Islet of Langerhans (tissue), 1 donor: ENCODE data around the gene NOM1.
"Not testable (repeated sequence)": the region's sequence is repeated elsewhere in the genome, so short reads cannot be mapped to it uniquely, and the experiment has no call there.

ENCODE experiments used
- FAIRE-seq: peaks from one replicate; lab custom pipeline; 2011; peaks lifted over from hg19 to GRCh38; lab: Jason Lieb, UNC

NOM1 gene

GRCh38 chr7:156940421-156941122, 8.9 kb upstream of the NOM1 start:
- FAIRE-seq, result no peak

- no peak for FAIRE-seq
These were observed 7.9 kb upstream of the NOM1 start for GRCh38 chr7:156941393-156942182.

- no peak for FAIRE-seq
These were observed 6.8 kb upstream of the NOM1 start for GRCh38 chr7:156942708-156943090.

DNA sequence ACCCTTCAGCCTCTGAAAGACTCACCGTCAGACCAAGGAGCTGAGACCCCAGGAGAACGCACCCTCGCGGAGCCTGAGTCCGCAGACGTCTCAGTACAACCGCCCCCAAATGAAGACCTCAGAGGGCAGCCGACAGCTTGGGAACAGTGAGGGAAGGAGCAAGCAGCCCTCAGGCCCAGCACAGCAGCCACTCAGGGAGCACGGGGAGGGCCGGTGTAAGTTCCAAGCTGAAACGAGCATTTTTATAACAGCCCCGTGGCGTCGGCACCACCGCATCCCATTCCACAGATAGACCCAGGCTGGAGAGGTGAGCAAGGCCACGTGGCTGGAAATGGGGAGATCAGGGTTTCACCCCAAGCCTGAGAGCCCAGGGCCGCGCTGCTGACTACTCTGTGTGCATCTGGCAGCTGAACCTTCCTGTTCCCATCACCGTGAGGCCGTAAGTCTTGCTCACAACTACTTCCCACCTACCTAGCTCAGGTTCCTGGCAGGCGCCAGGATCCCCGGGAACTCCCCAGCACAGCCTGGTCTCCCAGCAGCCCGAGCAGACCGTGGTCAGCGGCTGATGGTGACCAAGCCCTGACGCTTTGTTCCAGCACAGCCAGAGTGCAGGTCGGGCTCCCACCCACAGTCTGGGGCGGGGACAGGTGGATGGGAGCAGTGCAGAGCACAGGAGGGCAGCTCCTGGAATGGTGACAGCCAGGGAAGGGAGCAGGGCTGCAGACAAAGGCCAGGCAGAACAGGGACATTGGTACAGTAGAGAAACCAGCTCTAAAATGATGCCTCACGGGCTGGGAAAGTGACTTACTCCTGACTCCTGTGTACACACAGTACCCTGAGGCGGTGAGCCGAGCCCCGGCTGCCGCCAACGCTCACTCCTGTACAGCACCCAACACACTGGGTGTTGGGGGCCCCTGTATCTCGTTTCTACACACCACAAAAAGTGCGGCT, 6.1 kb upstream of the NOM1 start:
- no peak for FAIRE-seq

- no peak for FAIRE-seq
These were observed 4.6 kb upstream of the NOM1 start for GRCh38 chr7:156944876-156945275.

DNA sequence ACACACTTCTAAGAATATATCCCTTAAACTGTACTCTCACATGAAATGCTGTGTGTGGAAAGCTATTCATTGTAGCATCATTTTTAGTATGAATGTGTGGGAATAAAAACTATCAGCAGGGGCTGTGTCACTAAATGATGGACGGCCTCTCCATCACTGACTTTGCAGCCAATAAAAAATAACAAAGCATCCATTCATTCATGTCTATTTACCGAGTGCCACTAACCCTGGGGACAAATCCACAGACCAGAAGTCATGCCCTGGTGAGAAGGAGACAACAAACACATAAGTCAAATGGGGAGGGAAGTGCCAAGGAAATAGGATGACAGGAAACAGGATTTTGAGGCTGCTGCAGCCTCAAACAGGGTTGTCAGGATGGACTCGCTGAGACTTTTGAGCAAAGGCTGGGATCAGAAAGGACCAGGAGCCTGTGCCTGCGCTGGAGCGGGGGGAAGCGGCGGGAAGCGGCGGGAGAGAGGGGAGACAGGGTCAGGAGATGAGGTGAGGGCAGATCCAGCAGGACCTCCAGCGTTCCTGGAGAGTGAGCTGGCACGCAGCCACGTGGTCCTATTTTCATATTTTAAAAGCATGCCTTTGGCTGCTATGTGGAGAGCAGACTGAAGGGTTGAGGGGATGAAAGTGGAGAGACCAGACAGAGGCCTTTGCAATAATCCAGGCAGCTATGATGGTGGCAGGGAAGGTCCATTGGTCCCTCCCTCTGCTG, 2.2 kb upstream of the NOM1 start:
- FAIRE-seq, result no peak

- FAIRE-seq, result no peak
These were observed 1.2 kb upstream of the NOM1 start for GRCh38 chr7:156948361-156948760.

DNA sequence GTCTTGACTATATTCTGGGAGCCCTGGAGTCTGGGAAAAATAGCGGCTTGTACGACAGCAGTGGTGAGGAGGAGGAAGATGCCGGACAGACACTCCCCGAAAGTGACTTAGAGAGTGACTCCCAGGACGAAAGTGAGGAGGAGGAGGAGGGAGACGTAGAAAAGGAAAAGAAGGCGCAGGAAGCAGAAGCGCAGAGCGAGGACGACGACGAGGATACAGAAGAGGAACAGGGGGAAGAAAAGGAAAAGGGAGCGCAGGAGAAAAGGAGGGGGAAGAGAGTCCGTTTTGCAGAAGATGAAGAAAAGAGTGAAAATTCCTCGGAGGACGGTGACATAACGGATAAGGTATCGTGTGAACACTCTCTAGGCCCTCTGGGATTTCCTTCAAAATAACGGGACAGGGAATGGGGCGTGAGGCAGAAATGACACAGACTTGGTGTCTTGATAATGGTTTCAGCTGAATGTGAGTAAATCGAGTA, 908 bp downstream of the NOM1 start:
- FAIRE-seq, result no peak

DNA sequence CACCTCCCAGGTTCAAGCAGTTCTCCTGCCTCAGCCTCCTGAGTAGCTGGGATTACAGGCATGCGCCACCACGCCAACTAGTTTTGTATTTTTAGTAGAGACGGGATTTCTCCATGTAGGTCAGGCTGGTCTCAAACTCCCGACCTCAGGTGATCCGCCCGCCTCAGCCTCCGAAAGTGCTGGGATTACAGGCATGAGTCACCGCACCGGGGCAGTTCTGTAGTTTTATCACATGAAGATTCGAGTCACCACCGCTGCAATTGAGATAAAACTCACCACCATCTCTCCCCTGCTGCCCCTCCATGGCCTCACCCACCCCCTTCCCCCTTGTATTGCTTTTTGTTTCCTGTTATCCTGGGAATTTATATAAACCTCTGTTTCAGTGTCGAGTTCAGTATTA, 3.7 kb downstream of the NOM1 start:
- FAIRE-seq, result not testable (repeated sequence)

DNA sequence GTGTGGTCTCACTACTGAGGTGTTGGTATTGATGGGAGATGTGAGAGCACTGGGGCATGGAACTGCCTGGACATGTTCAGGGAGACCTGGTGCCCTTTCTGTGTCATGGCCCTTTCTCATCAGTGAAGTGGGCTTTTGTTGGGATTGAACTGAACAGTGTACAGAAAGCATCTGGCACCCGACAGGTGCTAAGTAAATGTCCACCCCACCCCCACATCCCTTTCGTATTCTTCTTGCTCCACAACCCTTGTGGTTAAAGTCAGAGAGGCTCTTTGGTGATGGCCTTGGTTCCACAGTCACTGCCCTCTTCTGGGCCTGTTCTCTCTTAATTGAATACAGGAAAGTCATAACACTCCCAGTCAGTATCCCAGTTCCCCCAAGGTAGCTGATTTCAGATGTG, 5.4 kb downstream of the NOM1 start:
- no peak for FAIRE-seq

DNA sequence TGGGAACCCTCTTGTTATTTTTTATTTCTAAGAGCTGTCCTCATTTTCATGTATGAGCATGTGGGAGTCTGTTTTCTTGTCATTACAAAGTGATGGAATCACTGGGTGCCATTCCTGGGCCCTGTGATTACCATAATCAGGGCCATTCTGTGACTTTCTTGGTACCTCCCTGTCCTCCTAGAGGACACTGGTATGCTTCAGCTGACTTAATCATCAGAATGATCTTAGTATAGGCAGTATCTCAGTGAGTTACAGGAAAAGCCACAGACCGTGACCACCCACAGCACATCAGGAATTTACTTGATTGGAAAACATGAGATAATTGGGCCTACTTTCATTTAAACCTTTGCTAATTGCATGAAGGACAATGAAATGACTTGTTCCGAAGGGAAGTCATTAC, 7.2 kb downstream of the NOM1 start:
- no peak for FAIRE-seq

- FAIRE-seq, result no peak
These were observed 12.6 kb downstream of the NOM1 start for GRCh38 chr7:156962145-156962544.

- no peak for FAIRE-seq
These were observed 13.4 kb downstream of the NOM1 start for GRCh38 chr7:156962897-156963296.

DNA sequence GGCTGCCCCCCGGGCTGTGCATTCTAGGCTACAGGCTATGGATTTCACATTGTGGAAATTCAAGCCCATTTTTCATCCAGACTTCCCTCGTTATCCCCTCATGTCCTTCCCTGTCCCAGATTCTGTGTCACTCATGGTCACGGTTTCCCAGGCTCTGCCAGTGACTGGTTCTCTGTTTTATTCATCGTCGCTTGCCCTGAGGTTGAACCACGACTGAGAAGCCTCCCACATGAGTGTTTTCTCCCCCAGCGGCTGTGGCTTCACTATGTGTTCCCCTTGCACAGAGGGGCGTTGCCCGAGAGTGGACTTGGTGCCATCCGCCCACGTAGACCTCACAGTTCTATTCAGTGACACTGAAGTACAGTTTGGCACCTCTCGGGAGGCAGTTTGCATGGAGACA, 14.0 kb downstream of the NOM1 start:
- no peak for FAIRE-seq

- no peak for FAIRE-seq
These were observed 15.5 kb downstream of the NOM1 start for GRCh38 chr7:156964971-156965370.

GRCh38 chr7:156966387-156966786, 16.9 kb downstream of the NOM1 start:
- FAIRE-seq, result no peak

DNA sequence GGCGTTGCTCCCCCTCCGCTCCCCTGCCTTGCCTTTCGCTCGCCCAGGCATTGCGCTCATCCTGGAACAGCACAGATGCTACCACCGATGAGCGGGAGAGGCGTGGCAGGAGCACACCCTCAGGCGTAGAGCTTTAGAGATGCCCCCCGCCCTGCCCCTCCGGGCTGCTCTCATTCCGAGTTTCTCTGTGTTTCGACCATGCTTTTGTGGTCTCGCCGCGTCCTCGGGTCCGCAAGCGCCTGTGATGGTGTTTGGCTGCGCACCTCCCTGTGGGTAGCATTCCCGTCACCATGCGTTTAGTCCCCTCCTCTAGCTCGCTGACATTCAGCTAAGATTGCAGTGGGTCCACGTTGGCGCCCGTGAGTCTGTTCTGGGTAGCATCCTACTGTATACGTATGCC, 18.7 kb downstream of the NOM1 start:
- no peak for FAIRE-seq

GRCh38 chr7:156969972-156970420, 20.5 kb downstream of the NOM1 start:
- FAIRE-seq, result peak; percentile 92

GRCh38 chr7:156975620-156976019, 26.1 kb downstream of the NOM1 start:
- FAIRE-seq, result no peak

DNA sequence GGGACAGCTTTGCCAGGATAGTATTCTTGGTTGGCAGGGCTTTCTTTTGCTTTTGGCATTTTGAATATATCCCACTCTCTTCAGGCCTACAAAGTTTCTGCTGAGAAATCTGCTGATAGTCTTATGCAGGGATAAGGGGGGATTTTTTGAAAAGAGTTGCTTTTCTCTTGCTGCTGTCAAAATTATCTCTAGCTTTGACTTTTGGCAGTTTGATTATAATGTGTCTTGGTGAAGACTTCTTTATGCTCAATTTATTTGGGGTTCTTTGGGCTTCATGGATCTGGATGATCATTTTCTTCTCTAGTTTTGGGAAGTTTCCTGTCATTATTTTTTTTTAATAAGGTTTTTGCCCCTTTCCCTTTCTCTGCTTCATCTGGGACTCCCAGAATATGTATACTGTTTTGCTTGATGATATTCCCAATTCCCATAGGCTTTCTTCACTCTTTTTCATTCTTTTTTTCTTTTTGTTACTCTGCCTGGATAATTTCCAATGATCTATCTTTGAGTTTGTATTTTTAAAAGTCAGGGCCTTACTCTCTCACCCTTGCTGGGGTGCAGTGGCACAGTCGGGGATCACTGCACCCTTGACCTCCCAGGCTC, 29.6 kb downstream of the NOM1 start:
- no peak for FAIRE-seq

DNA sequence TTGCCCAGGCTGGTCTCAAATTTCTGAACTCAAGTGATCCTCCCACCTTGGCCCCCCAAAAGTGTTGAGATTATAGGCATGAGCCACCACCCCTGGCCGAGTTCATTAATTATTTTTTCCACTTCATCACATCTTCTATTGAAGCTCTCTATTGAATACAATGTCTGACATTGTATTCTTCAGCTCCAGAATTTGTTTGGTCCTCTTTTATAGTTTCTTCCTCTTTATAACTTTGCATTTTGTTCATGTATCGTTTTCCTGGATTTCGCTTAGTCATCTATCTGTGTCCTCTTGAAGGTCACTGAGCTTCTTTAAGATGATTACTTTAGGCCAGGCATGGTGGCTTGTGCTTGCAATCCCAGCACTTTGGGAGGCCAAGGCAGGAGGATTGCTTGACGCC, 30.2 kb downstream of the NOM1 start:
- no peak for FAIRE-seq
